ENCODE results near the gene CAAP1. TPM values are rescaled to one million over a fixed set of nuclear protein-coding genes. Genes with fewer than 3 reads are reported as not detected.

The CAAP1 gene
- polyA plus RNA-seq, 4 donors = 9.2 to 36.3 (median 19.7) TPM

GRCh38 chr9:26791274-26791673, 101.3 kb downstream of the CAAP1 start:
- WGBS, 3 donors = 94 to 97% (median 94%) methylated on average over 5 of the region's 5 CpGs
- Histone ChIP-seq H3K36me3 (ENCODE audit: control insufficient read depth in 3 of 3, insufficient read depth in 2 of 3, low read depth in 1 of 3, low read length in 3 of 3) (no peaks in the 10 kb centered on the region), H3K27ac (ENCODE audit: low read depth in 1 of 3, low read length in 2 of 3) (no peak overlapping the region), H3K9me3 (ENCODE audit: control insufficient read depth in 2 of 2, insufficient read depth in 1 of 2, low read depth in 1 of 2, low read length in 1 of 2) (no peaks in the 10 kb centered on the region), H3K27me3 (ENCODE audit: control insufficient read depth in 3 of 3, insufficient read depth in 3 of 3, low read length in 3 of 3) (no peaks in the 10 kb centered on the region), H3K4me3 (ENCODE audit: low read depth in 1 of 3, low read length in 3 of 3) (no peak overlapping the region), H3K4me1 (ENCODE audit: control insufficient read depth in 3 of 3, insufficient read depth in 2 of 3, low read depth in 1 of 3, low read length in 2 of 3) (no peaks in the 10 kb centered on the region)
- no peak for DNase-seq
- no peak for FAIRE-seq

Other genes starting within 250 kb of the CAAP1 start
- 10 to 100 TPM; 10.1 to 23.7 (median 12.4) TPM for gene PLAA, start 54.4 kb upstream of the CAAP1 start, polyA plus RNA-seq
- gene IFT74, start 63.6 kb upstream of the CAAP1 start, polyA plus RNA-seq = 10 to 100 TPM in 1 of 4 donors, 1 to 10 TPM in 3; 4.6 to 25.5 (median 7.0) TPM
- gene LRRC19, start 112.9 kb upstream of the CAAP1 start, polyA plus RNA-seq = 100 to 1,000 TPM in 1 of 4 donors, 10 to 100 TPM in 2, 1 to 10 TPM in 1; 8.3 to 121 (median 13.2) TPM
- gene TEK, start 216.4 kb upstream of the CAAP1 start, polyA plus RNA-seq = 10 to 100 TPM in 1 of 4 donors, 1 to 10 TPM in 1, under 1 TPM in 2; 0.22 to 11.3 (median 4.6) TPM

Data from small intestine (tissue), 7 donors.